ENCODE measurements around the gene GLYR1. TPM values are rescaled to one million over a fixed set of nuclear protein-coding genes. Genes with fewer than 3 reads are reported as not detected.
"Not testable (repeated sequence)": the region's sequence is repeated elsewhere in the genome, so short reads cannot be mapped to it uniquely, and the experiment has no call there.

Gene GLYR1
- total and polyA plus RNA-seq, 10 of the 15 experiments (the other 5 are each of a cell fraction or from before 2014, with no cell fraction given) = 7.3 to 90.2 (median 57.2) TPM

- POLR2A ChIA-PET; H3K79me2 ChIP-seq (ENCODE audit: control insufficient read depth, insufficient read depth, low read length); intact Hi-C loops (cut with micrococcal nuclease; ENCODE audit: unreplicated experiment); FAIRE-seq; ATAC-seq; H3K36me3 ChIP-seq (ENCODE audit: control insufficient read depth in 2 of 2, insufficient read depth in 2 of 2, low read length in 1 of 2); H3K4me3 ChIP-seq; H2AFZ ChIP-seq (ENCODE audit: control insufficient read depth, low read depth, low read length); H3K27me3 ChIP-seq (replicated peaks in 1 of 2; ENCODE audit: control insufficient read depth in 2 of 2, insufficient read depth in 2 of 2, low read length in 1 of 2); H3K9ac ChIP-seq (ENCODE audit: control insufficient read depth, insufficient read depth, low read length); BruUV-seq (replicated peaks); SMC1A ChIA-PET (ENCODE audit: uncharacterized antibody, unreplicated experiment); H3K9me3 ChIP-seq (replicated peaks; ENCODE audit: control insufficient read depth, insufficient read depth, low read length); in situ Hi-C loops (cut with MboI); CTCF ChIA-PET; H3K4me2 ChIP-seq (ENCODE audit: control insufficient read depth, insufficient read depth); DNase-seq (ENCODE audit: low read depth, low spot score); H4K20me1 ChIP-seq (ENCODE audit: control insufficient read depth, insufficient read depth); RAD21 ChIA-PET (ENCODE audit: unreplicated experiment); H3K4me1 ChIP-seq (ENCODE audit: control insufficient read depth, insufficient read depth, low read length); H3K27ac ChIP-seq (ENCODE audit: control insufficient read depth, insufficient read depth): not testable (repeated sequence)
- WGBS (ENCODE audit: insufficient coverage, insufficient replicate concordance, low lambda C conversion rate, missing lambda C conversion rate) = 53% methylated on average over 9 of the region's 9 CpGs
Measured at GRCh38 chr16:4896761-4897160, 49.7 kb upstream of the GLYR1 start.

DNA sequence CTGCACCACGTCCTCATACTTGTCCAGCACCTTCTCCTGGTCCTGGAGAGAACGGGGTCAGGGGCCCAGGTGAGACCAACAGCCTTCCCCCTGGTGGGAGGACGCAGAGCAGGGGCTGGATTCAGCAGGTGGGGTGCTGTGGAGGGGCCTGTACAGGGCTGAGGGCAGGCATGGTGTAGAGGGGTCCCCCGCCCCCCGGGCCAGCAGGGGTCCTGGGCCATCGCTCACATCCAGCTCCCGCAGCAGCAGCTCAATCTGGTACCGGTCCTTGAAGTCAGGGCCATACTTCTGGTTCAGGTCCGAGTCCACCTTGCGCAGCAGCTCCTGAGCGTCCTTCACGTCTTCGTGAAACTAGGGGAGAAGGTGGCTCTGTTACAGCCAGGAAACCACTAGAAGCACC lies 48.3 kb upstream of the GLYR1 start:
- no peak for FAIRE-seq
- Histone ChIP-seq H4K20me1 (ENCODE audit: control insufficient read depth, insufficient read depth) (no peaks in the 10 kb centered on the region), H3K36me3 (ENCODE audit: control insufficient read depth in 2 of 2, insufficient read depth in 2 of 2, low read length in 1 of 2) (no peaks in the 10 kb centered on the region), H3K4me1 (ENCODE audit: control insufficient read depth, insufficient read depth, low read length) (no peaks in the 10 kb centered on the region), H3K4me2 (ENCODE audit: control insufficient read depth, insufficient read depth) (no peak overlapping the region), H3K4me3 (no peak overlapping the region), H3K27me3 (replicated peaks in 1 of 2; ENCODE audit: control insufficient read depth in 2 of 2, insufficient read depth in 2 of 2, low read length in 1 of 2) (no peaks in the 10 kb centered on the region), H3K9ac (ENCODE audit: control insufficient read depth, insufficient read depth, low read length) (no peak overlapping the region), H3K27ac (ENCODE audit: control insufficient read depth, insufficient read depth) (no peak overlapping the region), H3K9me3 (replicated peaks; ENCODE audit: control insufficient read depth, insufficient read depth, low read length) (no peaks in the 10 kb centered on the region; the same call in 2 of the 3 replicates), H3K79me2 (ENCODE audit: control insufficient read depth, insufficient read depth, low read length) (no peaks in the 10 kb centered on the region), H2AFZ (ENCODE audit: control insufficient read depth, low read depth, low read length) (no peak overlapping the region)
- in situ Hi-C loops (cut with MboI) = no loop called here
- intact Hi-C loops (cut with micrococcal nuclease; ENCODE audit: unreplicated experiment) = no loop called here
- 63% methylated on average over 13 of the region's 13 CpGs for WGBS (ENCODE audit: insufficient coverage, insufficient replicate concordance, low lambda C conversion rate, missing lambda C conversion rate)
- ChIA-PET CTCF (no interaction called here), POLR2A (no interaction called here), RAD21 (ENCODE audit: unreplicated experiment) (no interaction called here), SMC1A (ENCODE audit: uncharacterized antibody, unreplicated experiment) (interaction anchor here (0.6 kb wide), 1 partner anchor 1750 kb away, joined by 3 read pairs; no protein-coding TSS in a partner anchor)
- ATAC-seq = no peak
- BruUV-seq (replicated peaks) = no TSS peak
- no peak for DNase-seq (ENCODE audit: low read depth, low spot score)
- TF ChIP-seq SREBF1 (IDR thresholded peaks at IDR 0.05; ENCODE audit: low read length) (no peak), BHLHE40 (IDR thresholded peaks at IDR 0.05; ENCODE audit: borderline replicate concordance in 1 of 2, low read depth in 2 of 2, low read length in 1 of 2) (no peak), RELA (IDR thresholded peaks at IDR 0.05; ENCODE audit: borderline replicate concordance, partially characterized antibody) (no peak), MAX (IDR thresholded peaks at IDR 0.05; ENCODE audit: low read depth, low read length) (no peak), BCL11A (IDR thresholded peaks at IDR 0.05; ENCODE audit: low read depth, low read length) (no peak), IRF3 (IDR thresholded peaks at IDR 0.05) (no peak)
- TF ChIP-seq, protein P1, sequence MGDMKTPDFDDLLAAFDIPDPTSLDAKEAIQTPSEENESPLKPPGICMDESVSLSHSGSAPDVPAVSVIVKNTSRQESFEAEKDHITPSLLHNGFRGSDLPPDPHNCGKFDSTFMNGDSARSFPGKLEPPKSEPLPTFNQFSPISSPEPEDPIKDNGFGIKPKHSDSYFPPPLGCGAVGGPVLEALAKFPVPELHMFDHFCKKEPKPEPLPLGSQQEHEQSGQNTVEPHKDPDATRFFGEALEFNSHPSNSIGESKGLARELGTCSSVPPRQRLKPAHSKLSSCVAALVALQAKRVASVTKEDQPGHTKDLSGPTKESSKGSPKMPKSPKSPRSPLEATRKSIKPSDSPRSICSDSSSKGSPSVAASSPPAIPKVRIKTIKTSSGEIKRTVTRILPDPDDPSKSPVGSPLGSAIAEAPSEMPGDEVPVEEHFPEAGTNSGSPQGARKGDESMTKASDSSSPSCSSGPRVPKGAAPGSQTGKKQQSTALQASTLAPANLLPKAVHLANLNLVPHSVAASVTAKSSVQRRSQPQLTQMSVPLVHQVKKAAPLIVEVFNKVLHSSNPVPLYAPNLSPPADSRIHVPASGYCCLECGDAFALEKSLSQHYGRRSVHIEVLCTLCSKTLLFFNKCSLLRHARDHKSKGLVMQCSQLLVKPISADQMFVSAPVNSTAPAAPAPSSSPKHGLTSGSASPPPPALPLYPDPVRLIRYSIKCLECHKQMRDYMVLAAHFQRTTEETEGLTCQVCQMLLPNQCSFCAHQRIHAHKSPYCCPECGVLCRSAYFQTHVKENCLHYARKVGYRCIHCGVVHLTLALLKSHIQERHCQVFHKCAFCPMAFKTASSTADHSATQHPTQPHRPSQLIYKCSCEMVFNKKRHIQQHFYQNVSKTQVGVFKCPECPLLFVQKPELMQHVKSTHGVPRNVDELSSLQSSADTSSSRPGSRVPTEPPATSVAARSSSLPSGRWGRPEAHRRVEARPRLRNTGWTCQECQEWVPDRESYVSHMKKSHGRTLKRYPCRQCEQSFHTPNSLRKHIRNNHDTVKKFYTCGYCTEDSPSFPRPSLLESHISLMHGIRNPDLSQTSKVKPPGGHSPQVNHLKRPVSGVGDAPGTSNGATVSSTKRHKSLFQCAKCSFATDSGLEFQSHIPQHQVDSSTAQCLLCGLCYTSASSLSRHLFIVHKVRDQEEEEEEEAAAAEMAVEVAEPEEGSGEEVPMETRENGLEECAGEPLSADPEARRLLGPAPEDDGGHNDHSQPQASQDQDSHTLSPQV (IDR thresholded peaks at IDR 0.05) = no peak
- TF ChIP-seq, protein P2, sequence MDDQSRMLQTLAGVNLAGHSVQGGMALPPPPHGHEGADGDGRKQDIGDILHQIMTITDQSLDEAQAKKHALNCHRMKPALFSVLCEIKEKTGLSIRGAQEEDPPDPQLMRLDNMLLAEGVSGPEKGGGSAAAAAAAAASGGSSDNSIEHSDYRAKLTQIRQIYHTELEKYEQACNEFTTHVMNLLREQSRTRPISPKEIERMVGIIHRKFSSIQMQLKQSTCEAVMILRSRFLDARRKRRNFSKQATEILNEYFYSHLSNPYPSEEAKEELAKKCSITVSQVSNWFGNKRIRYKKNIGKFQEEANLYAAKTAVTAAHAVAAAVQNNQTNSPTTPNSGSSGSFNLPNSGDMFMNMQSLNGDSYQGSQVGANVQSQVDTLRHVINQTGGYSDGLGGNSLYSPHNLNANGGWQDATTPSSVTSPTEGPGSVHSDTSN (IDR thresholded peaks at IDR 0.05; ENCODE audit: insufficient replicate concordance, low read depth, low read length) = no peak
- TF ChIP-seq, protein P3, sequence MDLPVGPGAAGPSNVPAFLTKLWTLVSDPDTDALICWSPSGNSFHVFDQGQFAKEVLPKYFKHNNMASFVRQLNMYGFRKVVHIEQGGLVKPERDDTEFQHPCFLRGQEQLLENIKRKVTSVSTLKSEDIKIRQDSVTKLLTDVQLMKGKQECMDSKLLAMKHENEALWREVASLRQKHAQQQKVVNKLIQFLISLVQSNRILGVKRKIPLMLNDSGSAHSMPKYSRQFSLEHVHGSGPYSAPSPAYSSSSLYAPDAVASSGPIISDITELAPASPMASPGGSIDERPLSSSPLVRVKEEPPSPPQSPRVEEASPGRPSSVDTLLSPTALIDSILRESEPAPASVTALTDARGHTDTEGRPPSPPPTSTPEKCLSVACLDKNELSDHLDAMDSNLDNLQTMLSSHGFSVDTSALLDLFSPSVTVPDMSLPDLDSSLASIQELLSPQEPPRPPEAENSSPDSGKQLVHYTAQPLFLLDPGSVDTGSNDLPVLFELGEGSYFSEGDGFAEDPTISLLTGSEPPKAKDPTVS (IDR thresholded peaks at IDR 0.05; ENCODE audit: low read depth, low read length) = no peak
